ENCODE data around the gene PPFIBP1. TPM values are rescaled to one million over a fixed set of nuclear protein-coding genes. Genes with fewer than 3 reads are reported as not detected.
"Not testable (repeated sequence)": the region's sequence is repeated elsewhere in the genome, so short reads cannot be mapped to it uniquely, and the experiment has no call there.

Gene PPFIBP1
- total RNA-seq, 2 donors from 2014 or later: 92.7 to 123 TPM

GRCh38 chr12:27534060-27534764 lies 10.2 kb downstream of the PPFIBP1 start:
- no peak for ATAC-seq
- DNase-seq: no peak
- intact Hi-C loops (cut with DNase I): no loop called here

GRCh38 chr12:27534765-27535161 lies 10.8 kb downstream of the PPFIBP1 start:
- intact Hi-C loops (cut with DNase I): no loop called here
- DNase-seq: no peak
- ATAC-seq: no peak

GRCh38 chr12:27535318-27535717 lies 11.3 kb downstream of the PPFIBP1 start:
- DNase-seq (no peak), ATAC-seq (no peak)
- intact Hi-C loops (cut with DNase I): no loop called here

GRCh38 chr12:27537855-27538675 lies 14.1 kb downstream of the PPFIBP1 start:
- ATAC-seq: peak in 1 of 2 donors; percentile 51
- intact Hi-C loops (cut with DNase I): no loop called here
- DNase-seq: no peak

GRCh38 chr12:27539191-27539631 lies 15.2 kb downstream of the PPFIBP1 start:
- DNase-seq (no peak), ATAC-seq (no peak)
- intact Hi-C loops (cut with DNase I): no loop called here

- ATAC-seq: peak in 1 of 2 donors; percentile 21
- no peak for DNase-seq
- intact Hi-C loops (cut with DNase I): no loop called here
Measured at GRCh38 chr12:27541031-27541719, 17.2 kb downstream of the PPFIBP1 start.

- intact Hi-C loops (cut with DNase I): no loop called here
- DNase-seq (no peak), ATAC-seq (peak in 1 of 2 donors; percentile 83)
Measured at GRCh38 chr12:27542628-27543027, 18.6 kb downstream of the PPFIBP1 start.

GRCh38 chr12:27544858-27545257 lies 20.9 kb downstream of the PPFIBP1 start:
- intact Hi-C loops (cut with DNase I); ATAC-seq: not testable (repeated sequence)

GRCh38 chr12:27545665-27546064 lies 21.7 kb downstream of the PPFIBP1 start:
- DNase-seq (no peak), ATAC-seq (no peak)
- intact Hi-C loops (cut with DNase I): no loop called here

More at GRCh38 chr12:27544858-27545257, 20.9 kb downstream of the PPFIBP1 start:
- DNase-seq: not testable (repeated sequence)

- DNase-seq (no peak), ATAC-seq (no peak)
- intact Hi-C loops (cut with DNase I): no loop called here
Measured at GRCh38 chr12:27547592-27547991, 23.6 kb downstream of the PPFIBP1 start.

GRCh38 chr12:27548301-27549199 lies 24.5 kb downstream of the PPFIBP1 start:
- intact Hi-C loops (cut with DNase I): no loop called here
- DNase-seq (no peak), ATAC-seq (no peak)

GRCh38 chr12:27549236-27549800 lies 25.3 kb downstream of the PPFIBP1 start:
- intact Hi-C loops (cut with DNase I): no loop called here
- no peak for DNase-seq
- ATAC-seq: peak; percentile 10 to 75

- peak; percentile 89 for ATAC-seq
- DNase-seq: peak; percentile 84
- intact Hi-C loops (cut with DNase I): no loop called here
Measured at GRCh38 chr12:27549801-27550652, 26.0 kb downstream of the PPFIBP1 start.

- intact Hi-C loops (cut with DNase I): no loop called here
- ATAC-seq (no peak), DNase-seq (no peak)
Measured at GRCh38 chr12:27550653-27550975, 26.6 kb downstream of the PPFIBP1 start.

- intact Hi-C loops (cut with DNase I): no loop called here
- DNase-seq (no peak), ATAC-seq (no peak)
Measured at GRCh38 chr12:27551172-27551840, 27.3 kb downstream of the PPFIBP1 start.

GRCh38 chr12:27552235-27552634 lies 28.2 kb downstream of the PPFIBP1 start:
- no peak for ATAC-seq
- intact Hi-C loops (cut with DNase I): no loop called here
- DNase-seq: no peak

- intact Hi-C loops (cut with DNase I): no loop called here
- ATAC-seq (no peak), DNase-seq (no peak)
Measured at GRCh38 chr12:27552886-27553560, 29.0 kb downstream of the PPFIBP1 start.
